ENCODE measurements around the gene KIF1B.
"Not testable (repeated sequence)": the region's sequence is repeated elsewhere in the genome, so short reads cannot be mapped to it uniquely, and the experiment has no call there.

- not testable (repeated sequence) for TF ChIP-seq CTCF (IDR thresholded peaks at IDR 0.05); ZFX (IDR thresholded peaks at IDR 0.05; ENCODE audit: borderline replicate concordance)
Observed at GRCh38 chr1:10259547-10259946, 49.2 kb downstream of the KIF1B start.

Measured in 22Rv1 (cell line).